Stomach (tissue), 9 donors: ENCODE results near the gene UBAC2. TPM values are rescaled to one million over a fixed set of nuclear protein-coding genes. Genes with fewer than 3 reads are reported as not detected.
A peak's percentile ranks its signal among the peaks of the same experiment; 100 is the strongest.

Experiments
- DNase-seq, 2 donors: peaks; one replicate each; pipeline versions ENCODE4 v3.0.0 to v3.0.0-alpha.2; 2013 to 2019
- H3K27ac ChIP-seq, 5 donors: fragments of 200-600 bp in 4 of 5; sonication (generic) in 4 of 5; one replicate each; pipeline ENCODE4 v1.5.1; 2013 to 2019; ENCODE audit warnings: mild to moderate bottlenecking in 1 of 5, moderate library complexity in 1 of 5
- H3K27me3 ChIP-seq, 3 donors: fragments of 200-600 bp; sonication (generic); one replicate each; pipeline ENCODE4 v1.5.1; 2017 to 2019; ENCODE audit warnings: mixed run types in 1 of 3
- H3K36me3 ChIP-seq, 4 donors: fragments of 200-600 bp; sonication (generic); 1 replicate in 3 of 4; 2 replicates in 1 of 4; pipeline ENCODE4 v1.5.1; 2016 to 2019
- H3K4me1 ChIP-seq, 4 donors: fragments of 200-600 bp; sonication (generic); one replicate each; pipeline ENCODE4 v1.5.1; 2016 to 2019
- H3K4me3 ChIP-seq, 4 donors: fragments of 200-600 bp; sonication (generic) in 3 of 4; one replicate each; pipeline ENCODE4 v1.5.1; 2016 to 2019; ENCODE audit warnings: mild to moderate bottlenecking in 1 of 4
- H3K9me3 ChIP-seq, 4 donors: fragments of 200-600 bp; sonication (generic); one replicate each; pipeline ENCODE4 v1.5.1; 2016 to 2019
- CTCF ChIP-seq, 7 experiments: fragments of 450-650 bp in 4 of 7; fragments of 200-600 bp in 3 of 7; sonication (generic) in 3 of 7; IDR thresholded peaks; one replicate each; pipeline ENCODE4 v1.5.1; 2016 to 2019; ENCODE audit warnings: antibody characterized with exemption in 7 of 7, control low read depth in 2 of 7, mild to moderate bottlenecking in 1 of 7
- EP300 ChIP-seq: sonication (generic); formaldehyde crosslinking; IDR thresholded peaks from one replicate; pipeline ENCODE4 v1.6.1; 2017; ENCODE audit warnings: antibody characterized with exemption
- POLR2A ChIP-seq, 4 donors: fragments of 450-650 bp; IDR thresholded peaks; one replicate each; pipeline ENCODE4 v1.6.1; 2016; ENCODE audit warnings: antibody characterized with exemption in 4 of 4, control low read depth in 2 of 4, mild to moderate bottlenecking in 1 of 4, moderate library complexity in 1 of 4
- POLR2AphosphoS5 ChIP-seq, 3 donors: sonication (generic); formaldehyde crosslinking; IDR thresholded peaks; one replicate each; pipeline ENCODE4 v1.6.1; 2016; ENCODE audit warnings: antibody characterized with exemption in 3 of 3
- WGBS, 5 donors: extraction: QIAGEN DNeasy Blood & Tissue Kit in 3 of 5; methylation state at CpG; one replicate each; pipeline versions ENCODE4 v1.1.5 to v1.1.7; 2013 to 2018; 5-methylcytosine and 5-hydroxymethylcytosine counted together
- intact Hi-C: fragments of 100-400 bp; cut with DNase I; formaldehyde crosslinking; loops from one replicate; pipeline ENCODE4 v1.15.1; 2023; ENCODE audit warnings: low total_unique reads
- polyA plus RNA-seq, 3 donors: library from polyadenylated mRNA; stranded (reverse); fragments of 200-250 nt; gene quantifications; one replicate each; pipeline ENCODE4 v1.2.3, GENCODE V29; 2013
- total RNA-seq, 5 donors: library from RNA; depleted of rRNA; stranded (reverse); fragments of >200 nt; gene quantifications; one replicate each; pipeline versions ENCODE4 v1.1.0 to v1.2.3, GENCODE V29; 2014 to 2016
- donor health status: healthy with polysubstance abuse.
- donor health status: Bipolar disorder and iron deficiency.
- donor health status: healthy.

UBAC2 gene
- total and polyA plus RNA-seq, 8 donors: 18.1 to 68.8 (median 40.1) TPM

GRCh38 chr13:99305566-99305965, 104.9 kb downstream of the UBAC2 start:
- no peak for TF ChIP-seq CTCF (IDR thresholded peaks at IDR 0.05)
- TF ChIP-seq POLR2A (IDR thresholded peaks at IDR 0.05): no peak
- no peak for TF ChIP-seq POLR2AphosphoS5 (IDR thresholded peaks at IDR 0.05)
- TF ChIP-seq EP300: no peak
- H3K27ac ChIP-seq: peak overlapping the region in 4 of 5 donors; percentile 54 to 76 (median 70)
- no peaks in the 10 kb centered on the region for H3K27me3 ChIP-seq
- peaks cover 0 to 3% (median 0%) of the 10 kb centered on the region in 4 donors for H3K36me3 ChIP-seq
- H3K4me3 ChIP-seq: peak overlapping the region; percentile 1 to 30 (median 28)
- DNase-seq: no peak
- WGBS, 5 donors: 72 to 90% (median 86%) methylated on average over 8 of the region's 8 CpGs
- peaks cover 0 to 49% (median 27%) of the 10 kb centered on the region in 4 donors for H3K4me1 ChIP-seq
- intact Hi-C loops: no loop called here
- H3K9me3 ChIP-seq: no peaks in the 10 kb centered on the region

- Histone ChIP-seq H3K4me3 (peak within 1 kb of the TSS; percentile 1 to 30 (median 28)), H3K4me1 (peaks cover 0 to 41% (median 20%) of the 10 kb centered on the region in 4 donors), H3K36me3 (peaks cover 0 to 3% (median 0%) of the 10 kb centered on the region in 4 donors), H3K9me3 (no peaks in the 10 kb centered on the region), H3K27ac (peak within 1 kb of the TSS; percentile 13 to 76 (median 57)), H3K27me3 (no peaks in the 10 kb centered on the region)
- TF ChIP-seq POLR2AphosphoS5 (IDR thresholded peaks at IDR 0.05): peak; percentile 61 to 74 (median 69)
- no peak for TF ChIP-seq EP300
- peak in 1 of 4 donors; percentile 50 for TF ChIP-seq POLR2A (IDR thresholded peaks at IDR 0.05)
- intact Hi-C loops: no loop called here
- WGBS, 5 donors: 38 to 55% (median 42%) methylated on average over 4 of the region's 4 CpGs
- DNase-seq: peak in 1 of 2 donors; percentile 73
Observed at GRCh38 chr13:99307247-99307646, 106.6 kb downstream of the UBAC2 start, which contains the start of gene GPR183. TSS of gene GPR183 (minus strand) at chr13:99307399. CDS start at chr13:99296145, 11,254 bp downstream.

GRCh38 chr13:99307648-99308339, 107.1 kb downstream of the UBAC2 start:
- Histone ChIP-seq H3K27me3 (no peaks in the 10 kb centered on the region), H3K4me1 (peaks cover 0 to 40% (median 18%) of the 10 kb centered on the region in 4 donors), H3K9me3 (no peaks in the 10 kb centered on the region), H3K36me3 (peaks cover 0 to 3% (median 0%) of the 10 kb centered on the region in 4 donors), H3K4me3 (no peak overlapping the region), H3K27ac (peak overlapping the region; percentile 13 to 76 (median 57))
- TF ChIP-seq POLR2AphosphoS5 (IDR thresholded peaks at IDR 0.05) (no peak), CTCF (IDR thresholded peaks at IDR 0.05) (no peak), POLR2A (IDR thresholded peaks at IDR 0.05) (no peak), EP300 (no peak)
- intact Hi-C loops: no loop called here
- WGBS, 5 donors: 45 to 58% (median 52%) methylated on average over 6 of the region's 6 CpGs
- DNase-seq: peak in 1 of 2 donors; percentile 68

DNA sequence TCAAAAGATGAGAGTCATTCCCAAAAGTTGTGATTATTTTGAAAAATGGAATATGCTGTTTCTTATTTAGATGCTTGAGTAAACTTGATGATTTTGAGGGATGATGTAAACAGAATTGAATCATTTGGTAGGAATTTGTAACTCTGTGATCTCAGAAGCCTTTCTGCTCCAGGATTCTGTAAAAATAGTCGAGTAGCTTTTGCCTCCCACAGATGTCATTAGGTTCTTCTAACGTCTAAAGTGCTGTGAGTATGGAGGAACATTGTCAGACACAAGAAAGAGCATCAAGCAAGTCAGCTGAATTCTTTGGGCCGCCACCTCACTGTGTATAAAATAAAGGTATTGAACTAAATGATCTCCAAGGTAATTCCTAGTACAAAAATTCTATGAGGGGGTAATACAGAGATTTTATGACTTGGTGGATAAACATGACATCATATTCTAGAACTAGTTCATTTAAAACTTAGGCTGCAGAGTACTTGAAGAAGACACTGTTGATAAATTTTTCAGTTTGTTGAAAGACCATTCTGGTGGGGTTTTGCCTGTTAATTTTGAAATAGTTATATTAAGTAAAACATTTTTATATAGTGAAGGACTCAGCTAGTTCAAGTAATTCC, 107.9 kb downstream of the UBAC2 start:
- no peak for TF ChIP-seq POLR2A (IDR thresholded peaks at IDR 0.05)
- TF ChIP-seq POLR2AphosphoS5 (IDR thresholded peaks at IDR 0.05): no peak
- TF ChIP-seq EP300: no peak
- TF ChIP-seq CTCF (IDR thresholded peaks at IDR 0.05): no peak
- Histone ChIP-seq H3K27me3 (no peaks in the 10 kb centered on the region), H3K4me1 (peaks cover 0 to 48% (median 16%) of the 10 kb centered on the region in 4 donors), H3K27ac (peak overlapping the region in 4 of 5 donors; percentile 20 to 76 (median 66)), H3K9me3 (no peaks in the 10 kb centered on the region), H3K4me3 (no peak overlapping the region), H3K36me3 (peaks cover 0 to 3% (median 0%) of the 10 kb centered on the region in 4 donors)
- 71 to 90% (median 79%) methylated on average over 3 of the region's 3 CpGs for WGBS, 5 donors
- no peak for DNase-seq
- intact Hi-C loops: no loop called here
